Measurements from ENCODE around the gene PAIP2.

The PAIP2 gene

GRCh38 chr5:139296198-139296597 lies 45.5 kb upstream of the PAIP2 start:
- no peak overlapping the region for H3K4me3 ChIP-seq (ENCODE audit: control insufficient read depth, low read depth, low read length)
- DNase-seq (ENCODE audit: low read depth), result no peak
- no peak for TF ChIP-seq CTCF (IDR thresholded peaks at IDR 0.05; ENCODE audit: control insufficient read depth, insufficient read depth, low read depth, low read length, missing control alignments)

- no peak for DNase-seq (ENCODE audit: low read depth)
- TF ChIP-seq CTCF (IDR thresholded peaks at IDR 0.05; ENCODE audit: control insufficient read depth, insufficient read depth, low read depth, low read length, missing control alignments), result no peak
- H3K4me3 ChIP-seq (ENCODE audit: control insufficient read depth, low read depth, low read length), result no peak overlapping the region
These were observed 44.8 kb upstream of the PAIP2 start for GRCh38 chr5:139296862-139297326.

GRCh38 chr5:139297439-139298133 lies 44.1 kb upstream of the PAIP2 start:
- no peak for DNase-seq (ENCODE audit: low read depth)
- TF ChIP-seq CTCF (IDR thresholded peaks at IDR 0.05; ENCODE audit: control insufficient read depth, insufficient read depth, low read depth, low read length, missing control alignments), result no peak
- no peak overlapping the region for H3K4me3 ChIP-seq (ENCODE audit: control insufficient read depth, low read depth, low read length)

- TF ChIP-seq CTCF (IDR thresholded peaks at IDR 0.05; ENCODE audit: control insufficient read depth, insufficient read depth, low read depth, low read length, missing control alignments), result no peak
- DNase-seq (ENCODE audit: low read depth), result no peak
- H3K4me3 ChIP-seq (ENCODE audit: control insufficient read depth, low read depth, low read length), result no peak overlapping the region
These were observed 43.4 kb upstream of the PAIP2 start for GRCh38 chr5:139298242-139298641.

- no peak for DNase-seq (ENCODE audit: low read depth)
- no peak overlapping the region for H3K4me3 ChIP-seq (ENCODE audit: control insufficient read depth, low read depth, low read length)
- no peak for TF ChIP-seq CTCF (IDR thresholded peaks at IDR 0.05; ENCODE audit: control insufficient read depth, insufficient read depth, low read depth, low read length, missing control alignments)
These were observed 42.2 kb upstream of the PAIP2 start for GRCh38 chr5:139299486-139299885.

- H3K4me3 ChIP-seq (ENCODE audit: control insufficient read depth, low read depth, low read length), result no peak overlapping the region
- no peak for DNase-seq (ENCODE audit: low read depth)
- no peak for TF ChIP-seq CTCF (IDR thresholded peaks at IDR 0.05; ENCODE audit: control insufficient read depth, insufficient read depth, low read depth, low read length, missing control alignments)
These were observed 39.7 kb upstream of the PAIP2 start for GRCh38 chr5:139301808-139302499.

All from AG09309 (cell line).